ENCODE measurements around the gene CMPK2. TPM values are rescaled to one million over a fixed set of nuclear protein-coding genes. Genes with fewer than 3 reads are reported as not detected.
A peak's percentile ranks its signal among the peaks of the same experiment; 100 is the strongest.

CMPK2 gene
- total and polyA plus RNA-seq, 10 of the 15 experiments (the other 5 are each of a cell fraction or from before 2014, with no cell fraction given), result 0.50 to 5.6 (median 3.2) TPM

DNA sequence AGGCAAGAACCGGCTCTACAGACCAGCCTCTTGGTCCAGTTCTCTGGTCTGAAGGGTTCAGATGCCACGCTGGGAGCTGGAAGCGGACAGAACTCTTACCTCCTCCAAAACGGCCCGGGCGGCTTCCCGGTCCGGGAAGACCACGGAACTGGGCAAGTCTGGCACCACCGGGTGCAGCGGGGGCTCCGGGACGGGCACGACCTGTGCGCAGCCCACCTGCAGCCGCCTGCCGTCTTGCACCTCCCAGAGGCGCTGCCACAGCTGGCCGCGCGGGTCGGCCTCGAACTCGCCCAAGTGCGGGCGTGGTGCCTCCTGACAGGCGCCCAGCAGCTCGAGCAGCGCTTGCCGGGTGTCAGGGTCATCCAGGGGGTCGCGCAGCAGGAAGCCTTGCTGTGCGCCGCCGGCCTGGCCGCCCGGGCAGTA, 773 bp downstream of the CMPK2 start:
- no peak for DNase-seq (ENCODE audit: low read depth, low spot score)
- peak overlapping the region; percentile 77 for H3K4me3 ChIP-seq
- peak overlapping the region; percentile 68 for H3K27ac ChIP-seq (ENCODE audit: control insufficient read depth, insufficient read depth)

More for the DNA sequence above, 773 bp downstream of the CMPK2 start:
- peaks cover 12% of the 10 kb centered on the region; the same call in 1 of the 2 replicates for H3K4me1 ChIP-seq (ENCODE audit: control insufficient read depth, insufficient read depth, low read length)
- CTCF ChIA-PET, result interaction anchor here (0.7 to 4.7 kb wide), 5 partner anchors 9 to 46 kb away, joined by 3 to 31 read pairs (median 9); partner anchors contain the start of gene RSAD2
- ATAC-seq, result peak; percentile 17
- under 1% methylated on average over 37 of the region's 37 CpGs for WGBS (ENCODE audit: insufficient coverage, insufficient replicate concordance, low lambda C conversion rate, missing lambda C conversion rate)
- H2AFZ ChIP-seq (ENCODE audit: control insufficient read depth, low read depth, low read length), result peak overlapping the region; percentile 75
- intact Hi-C loops (cut with micrococcal nuclease; ENCODE audit: unreplicated experiment), result no loop called here
- H3K27me3 ChIP-seq (replicated peaks in 1 of 2; ENCODE audit: control insufficient read depth in 2 of 2, insufficient read depth in 2 of 2, low read length in 1 of 2), result no peaks in the 10 kb centered on the region; a peak in 2 of 4 replicates
- in situ Hi-C loops (cut with MboI), result no loop called here
- no peak for FAIRE-seq
- BruUV-seq (replicated peaks), result no TSS peak
- H4K20me1 ChIP-seq (ENCODE audit: control insufficient read depth, insufficient read depth), result no peaks in the 10 kb centered on the region
- POLR2A ChIA-PET, result interaction anchor here (1.1 to 1.5 kb wide), 3 partner anchors 12 to 54 kb away, joined by 3 to 6 read pairs (median 3); partner anchors contain the start of gene RSAD2
- H3K79me2 ChIP-seq (ENCODE audit: control insufficient read depth, insufficient read depth, low read length), result peaks cover 3% of the 10 kb centered on the region; the same call in 1 of the 2 replicates
- RAD21 ChIA-PET (ENCODE audit: unreplicated experiment), result interaction anchor here (2.0 kb wide), 1 partner anchor 12 kb away, joined by 5 read pairs; the partner anchor contains the start of gene RSAD2
- SMC1A ChIA-PET (ENCODE audit: uncharacterized antibody, unreplicated experiment), result interaction anchor here (1.1 kb wide), 1 partner anchor 11 kb away, joined by 4 read pairs; no protein-coding TSS in a partner anchor
- peaks cover 0 to 2% of the 10 kb centered on the region in 2 experiments; a peak in 2 of 4 replicates for H3K36me3 ChIP-seq (ENCODE audit: control insufficient read depth in 2 of 2, insufficient read depth in 2 of 2, low read length in 1 of 2)
- TF ChIP-seq SREBF2 (IDR thresholded peaks at IDR 0.05; ENCODE audit: low read length) (no peak), WRNIP1 (IDR thresholded peaks at IDR 0.05; ENCODE audit: borderline replicate concordance, low read depth, low read length) (no peak), NBN (IDR thresholded peaks at IDR 0.05) (no peak), TCF7 (IDR thresholded peaks at IDR 0.05; ENCODE audit: borderline replicate concordance) (no peak), CREM (IDR thresholded peaks at IDR 0.05; ENCODE audit: low read depth) (no peak), IRF4 (IDR thresholded peaks at IDR 0.05; ENCODE audit: low read depth, low read length) (no peak), NFYA (IDR thresholded peaks at IDR 0.05; ENCODE audit: borderline replicate concordance, low read depth, low read length) (no peak), EGR1 (IDR thresholded peaks at IDR 0.05; ENCODE audit: borderline replicate concordance in 1 of 2, low read depth in 2 of 2, low read length in 2 of 2) (no peak), JUND (IDR thresholded peaks at IDR 0.05; ENCODE audit: low read depth, low read length) (no peak), HCFC1 (IDR thresholded peaks at IDR 0.05; ENCODE audit: low read length) (no peak), USF1 (IDR thresholded peaks at IDR 0.05; ENCODE audit: borderline replicate concordance, extremely low read length, insufficient read depth, low read depth, low read length) (no peak), RELA (IDR thresholded peaks at IDR 0.05; ENCODE audit: borderline replicate concordance, partially characterized antibody) (no peak), IKZF1 (conservative IDR thresholded peaks at IDR 0.05) (no peak)
- TF ChIP-seq, protein P1, sequence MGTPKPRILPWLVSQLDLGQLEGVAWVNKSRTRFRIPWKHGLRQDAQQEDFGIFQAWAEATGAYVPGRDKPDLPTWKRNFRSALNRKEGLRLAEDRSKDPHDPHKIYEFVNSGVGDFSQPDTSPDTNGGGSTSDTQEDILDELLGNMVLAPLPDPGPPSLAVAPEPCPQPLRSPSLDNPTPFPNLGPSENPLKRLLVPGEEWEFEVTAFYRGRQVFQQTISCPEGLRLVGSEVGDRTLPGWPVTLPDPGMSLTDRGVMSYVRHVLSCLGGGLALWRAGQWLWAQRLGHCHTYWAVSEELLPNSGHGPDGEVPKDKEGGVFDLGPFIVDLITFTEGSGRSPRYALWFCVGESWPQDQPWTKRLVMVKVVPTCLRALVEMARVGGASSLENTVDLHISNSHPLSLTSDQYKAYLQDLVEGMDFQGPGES (IDR thresholded peaks at IDR 0.05), result no peak
- peak overlapping the region; percentile 79 for H3K9ac ChIP-seq (ENCODE audit: control insufficient read depth, insufficient read depth, low read length)
- H3K4me2 ChIP-seq (ENCODE audit: control insufficient read depth, insufficient read depth), result peak overlapping the region; percentile 96
- peaks cover 10% of the 10 kb centered on the region; the same call in 2 of the 3 replicates for H3K9me3 ChIP-seq (replicated peaks; ENCODE audit: control insufficient read depth, insufficient read depth, low read length)

Data from GM12878 (cell line).